HepG2 (cell line): ENCODE results near the gene DSTYK. TPM values are rescaled to one million over a fixed set of nuclear protein-coding genes. Genes with fewer than 3 reads are reported as not detected.

ENCODE experiments used
- ATAC-seq: fragments of 200-7000 bp; cut with Tn5 transposase; 3 replicates; pipeline ENCODE4 v1.9.1; 2020; ENCODE audit warnings: mild to moderate bottlenecking, moderate library complexity
- BruUV-seq: library from RNA; stranded (reverse); fragments of 400-500 nt; replicated peaks from 2 replicates; lab custom pipeline; 2021; lab: Mats Ljungman, UMichigan
- CTCF ChIA-PET: fragments of 300-600 bp; formaldehyde crosslinking; extraction: SDS; loops from one replicate; lab custom pipeline; 2021; ENCODE audit warnings: low total read pairs, inconsistent platforms, low intra/inter-chr PET ratio; lab: Yijun Ruan, JAX
- POLR2A ChIA-PET: fragments of 350-600 bp; sonication (Branson Sonifier 250); formaldehyde crosslinking; loops from one replicate; lab custom pipeline; 2020; ENCODE audit warnings: antibody characterized with exemption, inconsistent platforms; lab: Yijun Ruan, JAX
- DNase-seq: peaks from one replicate; pipeline ENCODE4 v3.0.0-alpha.2; 2015; ENCODE audit warnings: low spot score
- FAIRE-seq: peaks from 3 replicates; lab custom pipeline; 2011; peaks lifted over from hg19 to GRCh38; lab: Jason Lieb, UNC
- H2AFZ ChIP-seq: one replicate; pipeline ENCODE4 v1.6.1; 2011; ENCODE audit warnings: low read length, inconsistent platforms
- H3K27ac ChIP-seq: fragments of 300-600 bp; 3 replicates; pipeline ENCODE4 v1.8.0; 2011; ENCODE audit warnings: mixed run types, mild to moderate bottlenecking, mixed read lengths, low read length, inconsistent platforms; ENCODE audit not compliant: insufficient read depth; ENCODE audit errors: extremely low read length
- H3K27me3 ChIP-seq, 2 experiments: fragments of 200-600 bp in 1 of 2; 2 replicates in 1 of 2; 3 replicates in 1 of 2; pipeline versions ENCODE4 v1.6.0 to v1.8.0; 2011; ENCODE audit warnings: low read length in 2 of 2, mild to moderate bottlenecking in 2 of 2, moderate library complexity in 2 of 2, inconsistent platforms in 1 of 2; ENCODE audit not compliant: insufficient read depth in 2 of 2, control insufficient read depth in 1 of 2
- H3K36me3 ChIP-seq, 2 experiments: fragments of 200-600 bp in 1 of 2; replicated peaks in 1 of 2; 2 replicates in 1 of 2; 3 replicates in 1 of 2; pipeline versions ENCODE4 v1.5.1 to v1.8.0; 2011; ENCODE audit warnings: low read length in 2 of 2, inconsistent platforms in 1 of 2; ENCODE audit not compliant: insufficient read depth in 2 of 2, control insufficient read depth in 1 of 2
- H3K4me1 ChIP-seq: 2 replicates; pipeline ENCODE4 v1.5.1; 2012; ENCODE audit warnings: low read length, inconsistent platforms; ENCODE audit not compliant: insufficient read depth
- H3K4me2 ChIP-seq: 2 replicates; pipeline ENCODE4 v1.6.0; 2011; ENCODE audit warnings: low read depth, low read length, inconsistent platforms
- H3K4me3 ChIP-seq, 3 experiments: fragments of 200-600 bp in 1 of 3; sonication (generic), shearing (Covaris generic) in 1 of 3; replicated peaks in 1 of 3; 2 replicates each; pipeline ENCODE4 v1.5.1; 2011 to 2016; ENCODE audit warnings: low read length in 3 of 3, inconsistent platforms in 2 of 3, low read depth in 2 of 3, mild to moderate bottlenecking in 2 of 3, control low read depth in 1 of 3, mixed read lengths in 1 of 3; ENCODE audit not compliant: insufficient read depth in 1 of 3
- H3K79me2 ChIP-seq: one replicate; pipeline ENCODE4 v1.6.1; 2011; ENCODE audit warnings: low read length, inconsistent platforms; ENCODE audit not compliant: insufficient read depth
- H3K9ac ChIP-seq: 2 replicates; pipeline ENCODE4 v1.6.0; 2011; ENCODE audit warnings: mild to moderate bottlenecking, low read depth, low read length, inconsistent platforms; ENCODE audit not compliant: insufficient read depth
- H3K9me3 ChIP-seq: 2 replicates; pipeline ENCODE4 v1.5.1; 2012; ENCODE audit warnings: mild to moderate bottlenecking, low read length
- H4K20me1 ChIP-seq: 2 replicates; pipeline ENCODE4 v1.6.0; 2011; ENCODE audit warnings: inconsistent platforms, mild to moderate bottlenecking, low read length, moderate library complexity; ENCODE audit not compliant: insufficient read depth
- MED1 ChIP-seq: sonication (generic); formaldehyde crosslinking; IDR thresholded peaks from 2 replicates; pipeline ENCODE4 v1.4.0; 2020; ENCODE audit warnings: missing genetic modification reagents
- NCOA1 ChIP-seq: sonication (generic); formaldehyde crosslinking; IDR thresholded peaks from 2 replicates; pipeline ENCODE4 v1.9.0; 2021; ENCODE audit warnings: missing genetic modification reagents
- NCOA2 ChIP-seq: sonication (generic); formaldehyde crosslinking; IDR thresholded peaks from 2 replicates; pipeline ENCODE4 v1.8.0; 2022; ENCODE audit warnings: inconsistent platforms
- RFXAP ChIP-seq: sonication (generic); formaldehyde crosslinking; IDR thresholded peaks from 2 replicates; pipeline ENCODE4 v1.4.0; 2020; ENCODE audit warnings: missing genetic modification reagents, borderline replicate concordance
- RNF219 ChIP-seq: sonication (generic); formaldehyde crosslinking; IDR thresholded peaks from 2 replicates; pipeline ENCODE4 v1.5.0; 2020; ENCODE audit warnings: mild to moderate bottlenecking, missing genetic modification reagents
- YY1 ChIP-seq: IDR thresholded peaks from 2 replicates; pipeline ENCODE4 v1.6.1; 2011; ENCODE audit warnings: low read length, low read depth, moderate library complexity, mild to moderate bottlenecking; ENCODE audit not compliant: insufficient read depth, insufficient replicate concordance
- ZNF124 ChIP-seq: sonication (generic); formaldehyde crosslinking; IDR thresholded peaks from 2 replicates; pipeline ENCODE4 v1.4.0; 2020; ENCODE audit warnings: missing genetic modification reagents
- ZNF3 ChIP-seq: IDR thresholded peaks from 2 replicates; pipeline ENCODE4 v1.7.0; 2017; ENCODE audit warnings: inconsistent platforms
- ZNF709 ChIP-seq: sonication (generic); formaldehyde crosslinking; IDR thresholded peaks from 2 replicates; pipeline ENCODE4 v1.5.0; 2020; ENCODE audit warnings: mild to moderate bottlenecking, missing genetic modification reagents
- in situ Hi-C: cut with HindIII; loops from 2 replicates; pipeline ENCODE4 v1.10.0; 2017; ENCODE audit warnings: low pct_unique_long_range_greater_than_20kb; ENCODE audit not compliant: extremely low pct_ligation_motif_present
- intact Hi-C: fragments of 100-400 bp; cut with micrococcal nuclease; formaldehyde crosslinking; loops from one replicate; pipeline ENCODE4 v1.10.0; 2022; ENCODE audit not compliant: unreplicated experiment
- polyA plus RNA-seq, 8 experiments: library from polyadenylated mRNA; depleted of rRNA in 3 of 8; stranded (reverse) in 7 of 8; unstranded in 1 of 8; fragments of >200 nt; fragmentation: Illumina TruSeq in 4 of 8; extraction: Trizol in 4 of 8; gene quantifications; 2 replicates each; pipeline versions ENCODE4 v1.2.1 to v1.2.3, GENCODE V29; 2011 to 2016; ENCODE audit warnings: low read depth in 4 of 8, missing spikeins in 1 of 8, mixed read lengths in 1 of 8; ENCODE audit not compliant: insufficient read depth in 1 of 8
- total RNA-seq, 5 experiments: library from RNA; depleted of rRNA; stranded (reverse); fragments of >200 nt; fragmentation: Illumina TruSeq; extraction: Trizol; gene quantifications; 2 replicates each; pipeline ENCODE4 v1.2.3, GENCODE V29; 2016; ENCODE audit warnings: low read depth in 1 of 5
- TF ChIP-seq, protein P1 (sequence below): sonication (generic); formaldehyde crosslinking; IDR thresholded peaks from 2 replicates; pipeline ENCODE4 v1.4.0; 2020; ENCODE audit warnings: mild to moderate bottlenecking, low read depth, missing genetic modification reagents

DSTYK gene
- total and polyA plus RNA-seq, 2 of the 13 experiments (the other 11 are each of a cell fraction or from before 2014, with no cell fraction given) = 2.6 to 4.8 TPM

DNA sequence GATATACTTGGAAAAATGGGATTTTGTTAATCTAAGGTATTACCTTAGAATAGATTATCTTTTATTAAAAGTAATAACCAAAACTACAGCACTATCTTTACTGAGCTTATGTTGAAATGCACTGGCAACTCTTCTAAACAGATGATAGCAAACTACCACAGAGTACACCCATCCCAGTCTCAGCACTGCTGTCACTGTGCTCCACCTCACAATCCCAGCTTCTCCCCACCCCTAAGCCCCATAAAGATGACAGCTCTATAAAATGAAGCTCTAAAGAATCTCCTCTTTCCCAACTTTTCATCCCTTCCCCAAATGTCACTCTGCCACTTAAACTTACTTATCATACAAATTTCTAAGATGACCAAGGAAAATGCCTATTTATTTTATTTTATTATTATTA, 6.4 kb downstream of the DSTYK start (continued):
- TF ChIP-seq RNF219 (CRISPR knock-in tag) (no peak), ZNF3 (CRISPR knock-in tag) (no peak), ZNF709 (CRISPR knock-in tag) (no peak), YY1 (no peak), ZNF124 (CRISPR knock-in tag) (no peak)

- no peak for ATAC-seq
- no peaks in the 10 kb centered on the region for H4K20me1 ChIP-seq
- no peak for FAIRE-seq
- ChIA-PET POLR2A (no interaction called here), CTCF (no interaction called here)
- H3K79me2 ChIP-seq = peaks cover 16% of the 10 kb centered on the region
- in situ Hi-C loops = no loop called here
- no peak for TF ChIP-seq MED1 (CRISPR knock-in tag)
- TF ChIP-seq RFXAP (CRISPR knock-in tag) = no peak
- TF ChIP-seq NCOA1 = no peak
- no peak for TF ChIP-seq NCOA2
- TF ChIP-seq, protein P1, sequence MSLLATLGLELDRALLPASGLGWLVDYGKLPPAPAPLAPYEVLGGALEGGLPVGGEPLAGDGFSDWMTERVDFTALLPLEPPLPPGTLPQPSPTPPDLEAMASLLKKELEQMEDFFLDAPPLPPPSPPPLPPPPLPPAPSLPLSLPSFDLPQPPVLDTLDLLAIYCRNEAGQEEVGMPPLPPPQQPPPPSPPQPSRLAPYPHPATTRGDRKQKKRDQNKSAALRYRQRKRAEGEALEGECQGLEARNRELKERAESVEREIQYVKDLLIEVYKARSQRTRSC = no peak
- no peak overlapping the region for H3K4me2 ChIP-seq
- H3K36me3 ChIP-seq = no peaks in the 10 kb centered on the region
- no peak overlapping the region for H3K4me3 ChIP-seq
- no peaks in the 10 kb centered on the region for H3K9me3 ChIP-seq
- no peak overlapping the region for H3K27ac ChIP-seq
- no TSS peak for BruUV-seq
- H3K9ac ChIP-seq = no peak overlapping the region
- no peak for DNase-seq
- H3K27me3 ChIP-seq = no peaks in the 10 kb centered on the region
- H2AFZ ChIP-seq = no peak overlapping the region
- H3K4me1 ChIP-seq = no peaks in the 10 kb centered on the region
- intact Hi-C loops = no loop called here
Observed at GRCh38 chr1:205204552-205204951, 7.0 kb downstream of the DSTYK start.
